Fibroblast of skin of left biceps (primary cell): Measurements from ENCODE around the gene WASHC1.
"Not testable (repeated sequence)": the region's sequence is repeated elsewhere in the genome, so short reads cannot be mapped to it uniquely, and the experiment has no call there.

Source experiments
- DNase-seq, 2 experiments: peaks; one replicate each; pipeline ENCODE4 v3.0.0-alpha.2; 2013; ENCODE audit warnings: low read depth in 2 of 2

WASHC1 gene, protein sequence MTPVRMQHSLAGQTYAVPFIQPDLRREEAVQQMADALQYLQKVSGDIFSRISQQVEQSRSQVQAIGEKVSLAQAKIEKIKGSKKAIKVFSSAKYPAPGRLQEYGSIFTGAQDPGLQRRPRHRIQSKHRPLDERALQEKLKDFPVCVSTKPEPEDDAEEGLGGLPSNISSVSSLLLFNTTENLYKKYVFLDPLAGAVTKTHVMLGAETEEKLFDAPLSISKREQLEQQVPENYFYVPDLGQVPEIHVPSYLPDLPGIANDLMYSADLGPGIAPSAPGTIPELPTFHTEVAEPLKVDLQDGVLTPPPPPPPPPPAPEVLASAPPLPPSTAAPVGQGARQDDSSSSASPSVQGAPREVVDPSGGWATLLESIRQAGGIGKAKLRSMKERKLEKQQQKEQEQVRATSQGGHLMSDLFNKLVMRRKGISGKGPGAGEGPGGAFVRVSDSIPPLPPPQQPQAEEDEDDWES

DNA sequence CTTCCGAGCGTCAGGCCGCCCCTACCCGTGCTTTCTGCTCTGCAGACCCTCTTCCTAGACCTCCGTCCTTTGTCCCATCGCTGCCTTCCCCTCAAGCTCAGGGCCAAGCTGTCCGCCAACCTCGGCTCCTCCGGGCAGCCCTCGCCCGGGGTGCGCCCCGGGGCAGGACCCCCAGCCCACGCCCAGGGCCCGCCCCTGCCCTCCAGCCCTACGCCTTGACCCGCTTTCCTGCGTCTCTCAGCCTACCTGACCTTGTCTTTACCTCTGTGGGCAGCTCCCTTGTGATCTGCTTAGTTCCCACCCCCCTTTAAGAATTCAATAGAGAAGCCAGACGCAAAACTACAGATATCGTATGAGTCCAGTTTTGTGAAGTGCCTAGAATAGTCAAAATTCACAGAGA, at the start of gene WASHC1:
Gene WASHC1 (minus strand): TSS at position 101 of the 400 bp plus-strand sequence. CDS start 4,457 bp downstream, outside the sequence.
- DNase-seq: not testable (repeated sequence)

DNA sequence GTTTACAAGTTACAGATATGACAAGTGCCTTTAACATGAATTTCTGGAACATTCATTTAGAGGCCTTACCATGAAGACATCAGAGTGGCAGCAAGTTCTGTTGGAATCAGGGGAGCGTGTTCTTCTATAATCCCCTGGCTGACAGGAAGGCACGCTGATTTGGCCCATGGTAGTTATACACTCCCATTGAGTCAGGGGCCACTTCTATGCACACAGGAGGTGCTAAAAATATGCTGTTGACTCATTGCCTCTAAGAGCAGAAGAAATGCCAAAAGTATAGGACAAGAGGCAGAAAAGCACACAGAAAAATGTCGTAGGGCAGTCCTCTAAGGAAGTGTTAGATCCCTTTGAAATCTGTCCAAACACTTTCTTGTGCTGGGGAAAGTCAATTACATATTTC, 49.1 kb upstream of the WASHC1 start:
- DNase-seq: not testable (repeated sequence)

DNA sequence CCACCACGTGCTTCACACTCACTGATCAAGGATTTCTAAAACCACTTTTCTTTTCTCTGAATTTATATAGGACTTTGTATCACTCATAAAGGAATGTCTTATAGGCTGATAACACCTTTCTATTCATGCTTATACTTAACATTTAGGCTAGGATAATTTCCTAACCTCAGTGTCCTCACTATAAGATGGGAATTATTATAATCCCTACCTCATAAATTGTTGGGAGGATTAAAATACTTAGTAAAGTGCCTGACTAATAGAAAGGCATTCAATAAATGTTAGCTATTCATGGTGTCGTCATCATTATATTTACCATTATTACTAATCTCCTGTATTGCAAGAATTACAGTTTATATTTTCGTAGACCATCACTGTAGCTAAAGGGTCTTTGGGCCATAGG, 47.1 kb upstream of the WASHC1 start:
- not testable (repeated sequence) for DNase-seq

DNA sequence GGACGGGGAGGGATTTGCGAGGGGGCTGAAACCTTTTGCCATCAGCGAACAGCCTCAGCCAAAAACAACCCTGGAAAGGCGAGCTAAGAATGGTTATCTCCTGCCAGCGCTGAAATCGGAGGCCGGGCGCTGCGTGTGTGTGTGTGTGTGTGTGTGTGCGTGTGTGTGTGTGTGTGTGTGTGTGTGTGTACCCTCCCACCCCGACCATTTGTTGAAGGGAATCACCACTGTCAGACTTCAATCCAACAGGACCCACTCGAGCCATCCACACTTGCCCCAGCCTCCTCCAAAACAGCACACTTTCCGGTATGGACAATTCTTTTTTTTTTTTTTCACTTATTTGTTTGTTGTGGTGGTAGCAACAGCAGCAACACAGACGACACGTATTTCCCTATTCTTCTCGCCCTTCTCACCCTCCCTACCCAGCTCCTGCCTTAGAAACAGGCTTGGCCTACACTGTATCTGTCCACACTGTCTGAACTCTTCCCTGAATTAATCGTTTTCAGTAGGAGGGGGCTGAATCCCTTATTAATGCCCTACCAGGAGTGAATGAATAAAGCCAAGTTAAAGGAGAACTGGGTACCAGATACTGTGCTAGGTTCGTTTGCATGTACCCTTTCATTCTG, 44.8 kb upstream of the WASHC1 start:
- not testable (repeated sequence) for DNase-seq

DNA sequence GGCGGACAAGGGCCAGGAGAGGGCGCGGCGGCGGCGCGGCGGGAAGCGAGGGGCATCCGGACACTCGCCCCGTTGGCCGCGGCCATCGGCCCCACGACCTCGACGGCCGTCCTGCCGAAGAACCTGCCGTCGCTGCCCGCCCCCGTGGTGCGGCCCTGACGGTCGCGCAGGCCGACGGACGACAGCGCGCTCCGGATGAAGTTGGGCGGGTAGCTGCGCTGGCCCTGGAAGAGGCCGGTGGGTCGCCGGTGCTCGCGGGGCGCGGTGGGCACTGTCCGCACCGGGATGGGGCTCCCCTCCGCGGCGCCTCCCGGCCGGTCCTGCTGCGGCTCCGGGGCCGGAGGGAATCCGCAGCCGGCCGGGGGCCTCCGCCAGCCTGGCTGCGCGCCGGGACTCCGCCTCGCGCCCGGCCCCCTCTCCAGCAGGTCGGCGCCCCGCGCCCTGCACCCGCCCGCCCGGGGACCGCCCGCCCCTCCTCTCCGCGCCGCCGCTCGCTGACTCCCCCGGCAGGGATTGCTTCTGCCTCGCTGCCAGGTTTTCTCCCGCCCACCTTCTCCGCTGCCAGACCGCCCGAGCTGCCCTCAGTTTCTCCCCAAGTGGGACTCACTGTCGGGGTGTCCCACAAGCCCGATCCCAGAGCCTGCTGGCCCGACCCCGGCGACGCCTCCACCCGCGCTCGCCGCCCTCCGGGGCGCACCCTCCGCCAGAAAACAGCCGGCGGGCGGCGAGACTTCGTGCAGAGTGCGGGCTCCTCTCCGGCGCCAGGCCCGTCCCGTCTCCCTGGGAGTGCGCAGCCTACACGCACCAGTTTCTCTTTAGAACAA, 44.0 kb upstream of the WASHC1 start:
- DNase-seq: not testable (repeated sequence)

DNA sequence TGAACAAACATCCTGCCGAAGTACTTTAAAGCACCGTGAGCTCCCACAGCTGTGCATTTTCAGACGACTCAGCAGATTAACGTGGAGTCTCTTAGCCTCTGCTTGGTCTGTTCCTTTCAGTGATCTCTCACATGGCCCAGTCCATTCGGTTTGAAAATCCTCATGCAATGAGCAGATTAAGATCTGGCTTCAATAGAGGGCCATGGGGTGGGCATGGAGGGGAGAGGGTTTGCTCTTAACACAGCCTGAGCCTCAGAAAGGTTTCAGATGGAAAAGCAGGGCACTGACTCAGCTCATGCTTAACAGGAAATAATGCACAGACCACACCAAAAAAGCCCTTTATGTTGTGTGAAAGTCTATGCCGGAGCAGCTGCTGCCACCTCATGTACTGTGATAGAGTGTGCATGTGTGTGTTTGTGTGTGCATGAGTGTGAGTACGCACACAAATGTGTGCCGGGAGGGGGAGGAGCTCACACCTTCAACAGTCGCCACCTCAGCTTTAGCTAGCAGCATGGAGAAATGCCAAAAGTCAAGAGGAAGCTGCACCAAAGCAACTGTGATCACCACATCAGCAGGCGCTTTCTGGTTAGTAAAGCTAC, 33.9 kb upstream of the WASHC1 start:
- DNase-seq: not testable (repeated sequence)

DNA sequence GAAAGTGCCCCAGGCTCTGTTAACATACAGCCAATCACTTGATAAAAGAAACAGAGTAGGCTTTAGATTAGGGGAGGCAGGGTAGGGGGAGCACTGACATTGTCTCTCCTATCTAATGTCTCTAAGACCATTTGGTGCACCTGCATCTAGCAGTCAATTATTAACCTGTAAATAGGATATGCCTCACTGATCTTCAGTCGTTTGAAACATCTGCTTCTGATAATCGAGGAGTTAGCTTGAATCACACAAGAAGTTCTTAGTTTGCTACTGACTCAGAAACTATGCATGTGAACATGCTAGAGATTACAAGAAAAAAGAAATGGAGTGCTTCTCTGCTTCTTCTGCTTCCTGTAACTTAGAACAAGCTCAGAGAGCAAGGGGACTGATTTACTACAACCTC, 23.4 kb upstream of the WASHC1 start:
- not testable (repeated sequence) for DNase-seq

DNA sequence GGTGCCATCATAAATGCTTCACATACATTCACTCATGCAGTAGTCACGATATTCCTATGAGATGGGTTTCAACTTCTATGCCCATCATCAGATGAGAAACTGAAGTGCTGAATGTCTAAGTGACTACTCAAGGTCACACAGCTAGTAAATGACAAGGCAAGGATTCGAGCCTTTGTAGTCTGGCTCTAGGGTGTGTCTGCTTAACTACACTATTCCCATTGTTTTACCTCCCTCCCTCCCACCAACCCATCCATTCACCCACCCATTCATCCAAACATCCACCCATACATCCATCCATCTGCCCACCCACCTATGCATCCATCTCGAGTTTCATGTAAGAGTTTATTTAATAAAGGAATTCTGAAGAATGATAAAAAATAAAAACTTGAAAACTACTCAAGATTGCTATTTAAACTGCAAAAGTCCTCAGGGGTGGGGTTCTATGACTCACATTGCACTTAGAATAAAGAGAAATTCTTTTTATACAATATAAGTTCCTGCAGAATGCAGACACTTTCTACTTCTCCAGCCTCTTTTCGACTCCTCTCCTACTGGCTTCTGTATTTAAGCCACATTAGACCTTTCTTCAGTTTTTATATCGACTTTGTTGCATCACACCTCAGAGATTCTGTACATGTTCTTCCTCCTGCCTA, 19.1 kb upstream of the WASHC1 start:
- DNase-seq: not testable (repeated sequence)

DNA sequence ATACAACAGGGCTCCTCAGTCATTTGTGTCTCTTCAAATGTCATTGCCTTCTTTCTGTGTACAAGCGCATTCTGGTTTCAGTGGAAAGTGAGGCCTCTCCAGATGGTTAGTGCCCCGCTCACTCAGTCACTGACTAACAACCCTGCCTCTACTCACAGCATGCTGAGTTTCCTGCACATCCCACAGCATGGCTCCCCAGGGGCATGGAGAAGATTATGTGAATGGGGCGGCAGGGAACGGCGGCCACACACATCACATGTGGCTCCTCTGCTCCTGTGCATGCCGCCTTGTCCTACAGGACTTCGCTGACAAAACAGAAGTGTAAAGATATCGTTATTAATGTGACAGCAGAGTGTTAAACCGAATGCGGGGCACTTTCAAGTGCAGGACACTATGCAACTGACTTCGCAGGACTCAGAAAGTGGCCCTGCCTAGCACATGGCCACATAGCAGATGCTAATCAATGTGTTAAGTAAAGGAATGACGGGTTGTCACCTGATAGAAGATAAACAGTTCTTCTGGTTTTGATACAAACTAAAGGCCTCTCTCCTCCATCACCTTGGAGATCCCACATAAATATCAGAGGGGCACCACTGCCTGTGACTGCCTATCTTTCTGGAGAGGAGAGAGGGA, 17.5 kb upstream of the WASHC1 start:
- DNase-seq: not testable (repeated sequence)

DNA sequence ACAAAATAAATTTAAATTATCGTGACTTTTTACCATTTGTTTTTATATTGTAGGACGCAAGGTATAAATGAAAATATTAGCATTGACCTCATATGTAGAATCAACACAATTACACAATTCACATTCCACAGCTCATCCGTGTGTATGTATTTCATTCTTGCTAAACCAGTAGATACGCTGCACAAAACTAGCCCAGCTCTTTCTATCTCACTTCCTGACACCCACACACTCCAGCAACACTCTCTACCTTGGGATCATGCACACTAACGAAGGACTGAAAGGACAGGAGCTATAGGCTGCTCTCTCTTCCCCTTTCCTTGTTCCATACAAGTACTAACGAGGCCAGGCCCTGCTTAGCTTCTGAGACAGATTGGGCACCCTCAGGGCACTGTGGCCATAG, 16.9 kb upstream of the WASHC1 start:
- DNase-seq: not testable (repeated sequence)

DNA sequence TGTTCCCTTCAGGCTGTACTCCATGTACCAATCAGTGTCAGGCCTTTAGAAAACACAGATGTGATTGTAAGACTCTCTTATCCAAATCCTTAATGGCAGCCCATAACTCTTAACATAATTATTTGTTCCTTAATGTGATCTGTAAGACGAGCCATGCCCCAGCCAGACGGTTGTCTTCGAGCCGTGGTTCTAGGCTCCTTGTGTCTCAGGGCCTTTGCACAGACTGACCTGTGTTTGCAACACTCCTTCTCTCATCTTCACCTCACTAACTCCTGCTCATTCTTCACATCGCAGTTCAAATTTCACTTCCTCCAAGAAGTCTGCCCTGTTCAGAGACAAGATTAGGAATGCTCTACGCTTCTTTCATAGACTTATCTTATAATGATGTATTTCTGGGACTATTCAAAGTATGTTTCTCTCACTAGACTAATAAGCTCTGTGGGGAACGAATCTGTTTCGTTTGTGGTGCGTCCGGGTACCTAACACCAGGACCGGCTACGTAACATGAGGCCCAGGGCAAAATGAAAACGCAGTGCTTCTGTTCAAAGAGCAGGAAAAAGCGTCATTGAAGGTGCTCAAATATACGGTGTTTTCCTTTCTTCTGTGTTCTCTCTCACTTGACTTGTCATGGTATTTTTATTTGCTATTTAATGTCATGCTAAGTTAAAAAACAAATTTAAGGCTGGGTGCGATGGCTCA, 16.1 kb upstream of the WASHC1 start:
- DNase-seq: not testable (repeated sequence)

DNA sequence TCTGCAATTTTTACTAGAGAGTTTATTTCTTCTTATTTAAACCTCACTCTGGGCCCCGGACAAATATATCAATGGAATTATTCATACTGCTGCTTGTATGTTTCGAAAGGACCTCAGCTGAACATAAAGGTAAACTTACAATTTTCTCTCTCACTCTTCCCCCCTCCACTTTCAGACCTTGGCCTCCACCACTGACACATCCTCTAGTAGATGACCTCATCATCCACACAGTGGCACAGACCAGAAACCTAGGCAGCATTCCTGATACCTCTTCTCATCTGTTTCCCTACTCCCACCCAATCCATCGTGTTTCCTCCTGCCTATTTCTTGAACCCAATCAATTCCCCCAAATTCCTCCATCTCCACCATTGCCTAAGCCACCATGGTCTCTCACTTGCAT, 15.2 kb upstream of the WASHC1 start:
- not testable (repeated sequence) for DNase-seq

DNA sequence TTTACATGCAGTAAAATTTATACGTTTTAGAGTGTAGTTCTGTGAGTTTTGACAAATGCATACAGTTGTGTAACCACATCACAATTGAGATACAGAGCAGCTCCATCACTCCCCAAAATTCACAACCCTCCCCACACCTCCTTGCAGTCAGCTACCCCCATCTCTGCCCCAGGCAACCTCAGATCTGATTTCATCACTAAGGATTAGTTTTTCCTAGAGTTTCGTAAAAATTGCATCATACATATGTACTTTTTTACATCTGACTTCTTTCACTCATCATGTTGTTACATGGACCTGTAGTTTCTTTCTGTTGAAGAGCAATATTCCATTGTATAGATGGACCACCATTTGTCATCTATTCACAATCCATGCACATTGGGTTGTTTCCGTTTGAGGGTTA, 14.4 kb upstream of the WASHC1 start:
- not testable (repeated sequence) for DNase-seq

DNA sequence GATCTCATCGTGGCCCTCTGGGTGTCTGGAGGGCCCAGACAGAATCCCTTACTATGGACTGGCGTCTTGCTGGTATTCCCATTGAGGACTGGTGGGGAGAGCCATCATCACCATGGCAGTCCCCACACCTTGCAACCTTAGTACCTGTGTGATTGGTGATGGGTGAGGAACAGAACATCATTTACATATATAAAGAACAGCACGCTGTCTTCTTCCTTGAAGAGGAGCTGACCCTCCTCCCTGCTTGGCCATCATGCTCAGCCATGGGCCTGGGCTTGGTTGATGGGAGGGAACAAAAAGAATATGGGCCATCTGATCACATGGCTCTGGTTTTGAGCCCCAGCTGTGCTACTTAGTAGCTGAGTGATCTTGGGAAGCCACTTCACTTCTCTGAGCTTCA, 13.9 kb upstream of the WASHC1 start:
- DNase-seq: not testable (repeated sequence)

DNA sequence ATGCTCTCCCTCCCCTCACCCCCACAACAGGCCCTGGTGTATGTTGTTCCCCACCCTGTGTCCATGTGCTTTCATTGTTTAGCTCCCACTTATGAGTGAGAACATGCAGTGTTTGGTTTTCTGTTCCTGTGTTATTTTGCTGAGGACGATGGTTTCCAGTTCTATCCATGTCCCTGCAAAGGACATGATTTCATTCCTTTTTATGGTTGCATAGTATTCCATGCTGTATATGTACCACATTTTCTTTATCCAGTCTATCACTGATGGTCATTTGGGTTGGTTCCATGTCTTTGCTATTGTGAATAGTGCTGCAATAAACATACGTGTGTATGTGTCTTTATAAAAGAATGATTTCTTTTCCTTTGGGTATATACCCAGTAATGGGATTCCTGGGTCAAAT, 12.6 kb upstream of the WASHC1 start:
- DNase-seq: not testable (repeated sequence)

DNA sequence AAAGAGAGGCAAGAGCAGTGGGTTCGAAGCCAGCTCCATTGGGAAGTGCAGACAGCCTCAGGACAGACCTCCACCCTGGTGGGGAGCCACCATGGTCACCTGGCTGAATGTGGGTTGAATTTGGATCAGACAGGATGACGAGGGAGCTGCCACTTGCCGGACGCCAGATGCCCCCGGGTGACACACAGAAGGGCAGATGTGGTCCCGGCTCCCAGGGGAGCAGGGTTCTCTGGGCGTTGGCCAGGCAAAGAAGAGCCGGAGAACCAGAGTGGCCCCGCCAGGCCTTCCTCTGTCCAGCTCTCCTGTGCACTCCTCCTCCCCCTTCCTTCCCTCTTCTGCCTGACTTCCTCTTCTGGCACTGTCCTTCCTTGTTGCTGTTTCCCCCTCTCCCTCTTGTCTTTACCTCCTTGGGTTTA, 12.0 kb upstream of the WASHC1 start:
- not testable (repeated sequence) for DNase-seq

DNA sequence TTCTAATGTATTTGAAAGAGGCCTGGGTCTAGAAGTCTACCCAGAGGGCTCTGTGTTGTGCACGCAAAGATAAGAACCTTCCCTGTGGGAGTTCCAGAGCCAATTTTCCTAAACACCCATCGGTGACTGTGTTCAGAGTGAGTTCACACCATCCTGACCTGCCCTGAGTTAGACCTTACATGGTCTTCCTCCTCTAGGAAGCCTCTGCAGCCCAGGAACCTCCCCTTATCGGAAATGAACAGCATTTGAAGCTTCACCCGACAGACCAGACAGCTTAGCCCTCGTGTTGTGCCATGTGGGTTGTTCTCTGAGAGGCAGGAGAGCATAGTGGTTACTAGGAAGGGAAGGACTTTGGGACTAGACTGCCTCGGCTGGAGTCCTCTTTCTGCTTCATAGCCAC, 3.1 kb upstream of the WASHC1 start:
- DNase-seq: not testable (repeated sequence)

DNA sequence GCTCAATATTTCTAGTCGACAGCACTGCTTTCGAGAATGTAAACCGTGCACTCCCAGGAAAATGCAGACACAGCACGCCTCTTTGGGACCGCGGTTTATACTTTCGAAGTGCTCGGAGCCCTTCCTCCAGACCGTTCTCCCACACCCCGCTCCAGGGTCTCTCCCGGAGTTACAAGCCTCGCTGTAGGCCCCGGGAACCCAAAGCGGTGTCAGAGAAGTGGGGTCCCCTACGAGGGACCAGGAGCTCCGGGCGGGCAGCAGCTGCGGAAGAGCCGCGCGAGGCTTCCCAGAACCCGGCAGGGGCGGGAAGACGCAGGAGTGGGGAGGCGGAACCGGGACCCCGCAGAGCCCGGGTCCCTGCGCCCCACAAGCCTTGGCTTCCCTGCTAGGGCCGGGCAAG, 481 bp downstream of the WASHC1 start:
- DNase-seq: not testable (repeated sequence)

DNA sequence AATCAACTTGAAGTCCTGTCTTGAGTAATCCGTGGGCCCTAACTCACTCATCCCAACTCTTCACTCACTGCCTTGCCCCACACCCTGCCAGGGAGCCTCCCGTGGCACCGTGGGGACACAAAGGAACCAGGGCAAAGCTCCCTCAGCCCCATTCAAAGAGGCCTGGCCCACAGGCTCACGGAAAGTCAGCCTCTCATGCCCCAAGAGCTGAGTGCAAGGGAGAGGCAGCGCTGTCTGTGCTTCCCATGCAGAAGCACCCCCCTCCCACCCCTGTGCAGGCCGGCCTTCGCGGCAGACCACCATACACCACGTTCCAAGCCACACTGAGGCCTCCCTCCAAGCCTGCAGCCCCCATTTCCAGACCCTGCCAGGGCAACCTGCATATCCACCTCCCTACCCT, 7.6 kb downstream of the WASHC1 start:
- DNase-seq: not testable (repeated sequence)

DNA sequence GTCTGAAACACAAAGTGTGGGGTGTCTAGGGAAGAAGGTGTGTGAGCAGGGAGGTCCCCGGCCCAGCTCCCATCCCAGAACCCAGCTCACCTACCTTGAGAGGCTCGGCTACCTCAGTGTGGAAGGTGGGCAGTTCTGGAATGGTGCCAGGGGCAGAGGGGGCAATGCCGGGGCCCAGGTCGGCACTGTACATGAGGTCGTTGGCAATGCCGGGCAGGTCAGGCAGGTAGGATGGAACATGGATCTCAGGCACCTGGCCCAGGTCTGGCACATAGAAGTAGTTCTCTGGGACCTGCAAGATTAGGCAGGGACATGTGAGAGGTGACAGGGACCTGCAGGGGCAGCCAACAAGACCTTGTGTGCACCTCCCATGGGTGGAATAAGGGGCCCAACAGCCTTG, 12.4 kb downstream of the WASHC1 start:
- DNase-seq: not testable (repeated sequence)
